Stimulated activated CD4-positive, alpha-beta T cell treated with anti-CD3 and anti-CD28 coated beads, Interleukin-15, amount 100 ng/mL, for 48 hours (primary cell): ENCODE data around the gene SPECC1.
"Not testable (repeated sequence)": the region's sequence is repeated elsewhere in the genome, so short reads cannot be mapped to it uniquely, and the experiment has no call there.

Experiments
- DNase-seq, 2 donors: peaks; one replicate each; pipeline ENCODE4 v3.0.0-alpha.2; 2020; ENCODE audit warnings: low read depth in 2 of 2

SPECC1 gene

DNA sequence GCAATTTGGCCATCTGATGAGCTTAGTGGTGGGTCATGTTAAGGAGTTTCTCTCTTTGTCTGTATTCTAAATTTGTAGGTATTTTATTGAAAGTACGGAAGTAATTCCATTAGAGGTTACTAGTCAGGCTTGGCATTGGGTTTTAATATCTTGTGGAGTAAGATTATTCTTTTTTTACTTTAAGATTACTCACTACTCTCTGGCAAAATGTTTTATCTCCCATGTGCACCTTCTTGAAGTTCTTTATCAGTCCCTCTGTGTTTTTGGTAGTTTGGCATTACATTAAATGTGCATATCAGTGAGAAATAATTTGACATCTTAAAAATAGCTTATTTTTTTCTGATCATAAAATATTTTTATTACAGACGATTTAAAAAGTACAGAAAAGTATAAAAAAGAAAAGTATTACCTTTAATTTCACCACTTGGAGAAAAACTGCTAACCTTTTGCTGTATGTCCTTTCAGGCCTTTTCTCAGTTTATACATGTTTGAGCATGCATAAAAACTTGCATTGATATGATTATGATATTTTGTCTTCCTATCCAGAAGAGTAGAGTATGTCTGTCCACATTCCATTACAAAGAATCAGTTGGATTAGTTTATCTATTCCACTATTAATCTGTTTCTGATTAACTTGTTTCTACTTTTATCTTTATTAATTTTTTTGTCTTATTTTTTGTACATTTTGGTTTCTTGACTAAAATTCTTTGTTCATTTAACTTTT, 198.3 kb downstream of the SPECC1 start:
- no peak for DNase-seq

DNA sequence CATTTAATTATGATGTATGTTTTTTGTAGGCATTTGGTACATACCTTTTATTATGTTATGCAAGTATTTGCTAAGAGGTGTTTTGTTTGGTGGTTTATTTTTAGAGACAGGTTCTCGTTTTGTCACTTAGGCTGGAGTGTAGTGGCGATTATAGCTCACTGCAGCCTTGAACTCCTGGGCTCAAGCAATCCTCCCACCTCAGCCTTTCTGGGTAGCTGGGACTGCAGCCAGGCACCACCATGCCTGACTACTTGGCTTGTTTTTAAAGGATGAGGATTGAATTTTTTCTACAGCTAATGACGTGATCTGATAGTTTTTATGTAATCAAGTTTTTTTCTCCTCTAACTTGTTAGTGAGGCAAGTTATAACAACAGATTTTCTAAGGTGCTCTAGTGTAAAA, 199.6 kb downstream of the SPECC1 start:
- no peak for DNase-seq

DNA sequence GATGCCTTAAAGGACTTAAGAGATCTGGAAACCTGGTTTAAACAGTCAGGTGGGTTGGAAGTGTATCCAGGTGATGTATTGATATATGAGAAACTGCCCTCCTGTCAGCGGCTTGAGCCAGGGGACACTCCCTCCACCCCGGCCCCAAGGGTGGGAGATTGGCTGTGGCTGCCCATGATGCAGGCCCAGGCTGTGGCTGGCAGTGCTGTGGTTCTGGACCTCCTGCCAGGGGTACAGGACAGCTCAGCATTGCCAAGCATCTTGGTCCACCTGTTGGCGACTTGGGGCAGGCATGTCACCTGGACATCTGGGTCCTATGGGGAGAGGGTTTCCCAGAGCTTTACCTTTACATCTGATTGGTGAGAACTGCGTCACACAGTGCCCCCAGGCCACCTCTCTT, 201.0 kb downstream of the SPECC1 start:
- no peak for DNase-seq

DNA sequence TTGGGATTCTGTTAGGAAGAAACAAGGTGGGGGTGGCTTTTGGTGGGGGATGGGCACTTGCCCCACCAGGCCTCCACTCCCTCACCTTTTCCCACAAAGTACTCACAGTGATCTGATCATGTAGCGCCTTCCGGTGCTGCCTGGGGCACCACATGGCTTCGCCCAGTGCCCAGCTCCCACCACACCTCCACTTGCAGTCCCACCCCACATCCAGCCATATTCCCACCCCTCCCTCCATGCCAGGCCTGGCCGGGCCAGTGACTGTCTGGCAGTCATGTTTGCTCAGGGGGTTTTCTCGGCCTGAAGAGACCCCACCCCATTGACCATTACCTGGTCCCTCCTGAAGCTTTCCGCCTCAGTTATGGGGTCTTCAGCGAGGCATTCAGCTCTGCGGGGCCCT, 201.5 kb downstream of the SPECC1 start:
- DNase-seq, result no peak

DNA sequence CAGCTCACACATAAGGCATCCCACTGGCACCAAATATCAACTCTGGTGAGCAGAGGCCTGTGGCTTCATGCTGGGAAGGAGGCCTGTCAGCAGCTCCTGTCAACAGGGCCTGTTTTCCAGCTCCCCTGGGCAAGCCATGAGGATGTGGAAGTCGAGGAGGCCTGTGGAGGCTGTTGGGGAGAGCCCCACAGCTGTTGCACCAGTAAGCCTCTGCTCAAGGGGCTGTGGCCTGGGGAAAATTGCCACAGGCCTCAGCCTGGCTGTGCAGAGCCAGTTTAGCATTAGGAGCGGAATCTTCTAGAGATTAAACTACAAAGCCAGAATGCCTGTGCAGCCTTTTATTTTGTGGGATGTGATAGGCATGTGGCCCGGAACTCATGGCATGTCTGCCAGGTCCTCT, 202.1 kb downstream of the SPECC1 start:
- no peak for DNase-seq

DNA sequence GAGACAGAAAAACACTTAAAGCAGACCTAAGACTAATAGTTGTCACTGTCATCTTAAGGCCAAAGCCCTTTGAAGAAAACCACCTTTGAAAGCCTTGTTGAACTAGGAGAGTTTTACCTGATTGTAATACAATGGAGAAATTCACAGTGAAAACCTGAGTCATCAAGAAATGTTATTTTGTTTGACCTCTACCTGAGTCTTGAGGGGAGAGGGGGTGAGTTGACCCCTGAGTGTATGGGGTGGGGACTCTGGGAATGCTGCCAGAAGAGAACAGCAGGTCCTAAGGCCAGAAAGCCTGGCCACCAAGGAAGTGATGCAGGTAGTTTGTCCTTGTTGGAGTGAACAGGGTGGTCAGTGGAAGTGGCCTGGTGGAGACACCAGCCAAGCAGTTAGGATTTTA, 204.3 kb downstream of the SPECC1 start:
- DNase-seq, result no peak

DNA sequence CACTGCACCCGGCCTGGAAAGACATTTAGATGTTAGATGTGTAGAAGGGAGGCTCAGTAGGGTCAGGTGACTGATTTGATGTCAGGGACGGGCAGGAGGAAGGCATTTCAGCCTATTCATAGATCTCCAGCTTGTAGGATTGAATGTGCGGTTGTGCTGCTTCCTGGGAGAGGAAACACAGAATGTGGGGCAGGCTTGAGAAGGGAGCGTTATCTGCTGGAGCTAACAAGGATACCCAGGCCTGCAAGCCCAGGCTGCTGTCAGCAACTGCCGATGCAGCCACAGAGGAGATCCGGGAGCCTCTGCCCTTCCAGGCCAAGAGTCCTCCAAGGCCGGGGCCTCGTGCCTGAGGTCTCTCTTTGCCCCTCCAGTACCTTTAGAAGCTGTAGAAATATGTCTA, 205.6 kb downstream of the SPECC1 start:
- no peak for DNase-seq

DNA sequence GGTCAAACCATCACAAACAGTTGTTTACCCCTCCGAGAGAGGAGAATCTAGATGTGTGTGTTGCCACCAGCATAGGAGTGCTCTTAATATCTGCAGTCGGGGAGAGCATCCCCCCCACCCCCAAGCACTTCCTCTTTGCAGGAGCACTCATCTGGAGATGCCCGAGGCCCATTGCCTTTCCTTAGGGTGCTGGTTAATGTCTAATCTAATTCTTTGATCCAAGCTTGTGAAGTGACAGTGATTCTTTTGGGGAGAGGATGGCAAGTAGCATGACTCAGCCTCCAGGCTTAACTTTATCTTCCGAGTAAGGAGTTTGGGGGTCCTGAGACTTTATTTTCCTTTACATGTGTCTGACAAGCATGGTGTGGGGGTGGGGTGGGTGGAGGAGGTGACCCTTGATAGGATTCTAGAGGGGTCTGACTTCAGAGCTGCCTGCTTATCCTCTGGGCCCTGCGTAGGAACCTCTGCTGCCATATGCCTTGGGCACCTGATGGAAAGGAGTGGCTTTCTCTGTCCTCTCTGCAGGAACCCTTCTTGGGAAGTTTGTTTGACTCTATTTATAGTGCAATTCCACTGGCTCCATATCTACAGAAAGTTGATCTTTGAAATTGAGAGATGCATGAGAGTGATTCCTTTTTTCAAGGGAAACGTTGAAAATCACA, 207.1 kb downstream of the SPECC1 start:
- DNase-seq, result no peak

DNA sequence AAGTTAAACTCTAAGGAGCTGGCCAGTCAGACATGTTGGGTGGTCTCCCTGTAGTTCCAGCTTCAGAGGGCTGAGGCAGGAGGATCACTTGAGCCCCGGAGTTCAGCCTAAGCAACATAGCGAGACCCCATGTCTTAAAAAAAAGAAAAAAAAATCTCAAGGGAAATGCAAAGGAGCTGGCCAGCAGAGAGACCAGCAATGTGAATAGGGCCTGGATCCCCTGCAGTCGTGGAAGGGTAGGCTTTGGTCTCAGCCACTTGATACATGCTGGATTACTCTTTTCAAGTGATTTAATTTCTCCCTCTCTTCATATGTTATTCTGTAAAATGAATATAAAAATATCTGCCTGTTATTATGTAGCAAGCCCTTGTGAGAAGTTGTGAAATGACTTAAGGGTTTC, 207.7 kb downstream of the SPECC1 start:
- no peak for DNase-seq

DNA sequence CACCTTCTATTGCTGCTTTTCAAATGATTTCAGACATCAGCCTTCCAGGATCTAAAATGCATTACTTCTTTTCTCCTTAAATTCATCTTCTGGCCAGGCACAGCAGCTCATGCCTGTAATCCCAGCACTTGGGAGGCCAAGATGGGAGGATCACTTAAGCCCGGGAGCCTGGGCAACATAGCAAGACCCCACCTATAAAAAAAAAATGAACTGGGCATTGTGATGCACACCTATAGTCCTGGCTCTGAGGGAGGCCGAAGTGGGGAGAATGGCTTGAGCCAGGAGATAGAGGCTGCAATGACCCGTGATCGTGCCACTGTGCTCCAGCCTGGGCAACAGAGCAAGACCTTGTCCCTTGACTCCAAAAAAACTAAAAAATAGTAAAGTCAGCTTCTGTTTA, 208.5 kb downstream of the SPECC1 start:
- DNase-seq, result no peak

DNA sequence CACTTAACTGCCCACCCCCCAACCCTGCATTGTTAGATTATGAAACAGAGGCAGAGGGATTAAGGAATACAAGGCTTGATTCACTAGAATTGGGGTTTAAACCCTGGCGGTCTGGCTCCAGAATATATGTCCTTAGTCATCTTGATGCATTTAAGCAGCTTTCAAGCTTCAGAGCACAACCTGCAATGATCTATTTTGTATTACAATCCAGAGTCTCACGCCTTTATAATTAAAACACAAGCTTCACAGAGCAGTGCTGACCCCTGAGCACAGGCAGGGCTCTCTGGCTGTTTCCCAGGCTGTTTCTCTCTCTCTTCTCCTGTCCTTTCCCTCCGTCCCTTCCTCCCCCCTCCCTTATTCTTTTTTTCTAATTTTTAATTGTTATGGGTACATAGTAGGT, 209.1 kb downstream of the SPECC1 start:
- no peak for DNase-seq

DNA sequence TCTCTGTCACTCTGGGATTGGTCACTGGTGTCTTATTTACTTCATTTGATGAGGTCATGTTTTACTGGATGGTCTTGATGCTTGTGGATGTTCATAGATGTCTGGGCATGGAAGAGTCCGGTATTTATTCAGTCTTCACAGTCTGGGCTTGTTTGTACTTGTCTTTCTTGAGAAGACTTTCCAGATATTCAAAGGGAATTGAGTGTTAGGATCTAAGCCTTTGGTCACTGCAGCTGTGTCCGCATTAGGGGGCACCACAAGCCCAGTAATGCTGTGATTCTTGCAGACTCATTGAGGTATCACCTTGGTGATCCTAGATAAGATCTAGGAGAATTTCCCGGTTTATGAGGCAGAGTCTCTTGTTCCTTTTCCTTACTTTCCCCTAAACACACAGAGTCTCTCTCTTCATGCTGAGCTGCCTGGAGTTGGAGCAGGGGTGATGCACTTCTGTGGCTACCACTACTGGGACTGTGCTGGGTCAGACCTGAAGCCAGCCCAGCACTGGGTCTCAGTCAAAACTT, 214.7 kb downstream of the SPECC1 start:
- DNase-seq, result no peak

DNA sequence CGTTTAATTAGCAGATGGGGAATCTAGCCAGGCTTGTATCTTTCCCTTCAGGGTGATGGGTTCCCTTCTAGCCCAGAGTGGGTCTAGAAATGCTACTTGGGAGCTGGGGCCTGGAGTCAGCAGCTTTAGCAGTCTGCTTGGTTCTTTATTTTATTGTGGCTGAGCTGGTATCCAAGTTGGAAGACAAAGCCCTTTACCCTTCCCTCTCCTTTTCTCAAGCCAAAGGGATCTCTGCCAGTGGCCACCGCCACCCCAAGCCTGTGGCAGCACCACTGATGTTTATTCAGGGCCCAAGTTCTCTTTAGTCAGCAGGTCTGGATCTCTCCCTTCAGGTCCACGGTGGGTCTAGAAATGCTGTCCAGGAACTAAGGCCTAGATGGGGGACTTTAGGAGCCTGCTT, 215.2 kb downstream of the SPECC1 start:
- DNase-seq, result no peak

DNA sequence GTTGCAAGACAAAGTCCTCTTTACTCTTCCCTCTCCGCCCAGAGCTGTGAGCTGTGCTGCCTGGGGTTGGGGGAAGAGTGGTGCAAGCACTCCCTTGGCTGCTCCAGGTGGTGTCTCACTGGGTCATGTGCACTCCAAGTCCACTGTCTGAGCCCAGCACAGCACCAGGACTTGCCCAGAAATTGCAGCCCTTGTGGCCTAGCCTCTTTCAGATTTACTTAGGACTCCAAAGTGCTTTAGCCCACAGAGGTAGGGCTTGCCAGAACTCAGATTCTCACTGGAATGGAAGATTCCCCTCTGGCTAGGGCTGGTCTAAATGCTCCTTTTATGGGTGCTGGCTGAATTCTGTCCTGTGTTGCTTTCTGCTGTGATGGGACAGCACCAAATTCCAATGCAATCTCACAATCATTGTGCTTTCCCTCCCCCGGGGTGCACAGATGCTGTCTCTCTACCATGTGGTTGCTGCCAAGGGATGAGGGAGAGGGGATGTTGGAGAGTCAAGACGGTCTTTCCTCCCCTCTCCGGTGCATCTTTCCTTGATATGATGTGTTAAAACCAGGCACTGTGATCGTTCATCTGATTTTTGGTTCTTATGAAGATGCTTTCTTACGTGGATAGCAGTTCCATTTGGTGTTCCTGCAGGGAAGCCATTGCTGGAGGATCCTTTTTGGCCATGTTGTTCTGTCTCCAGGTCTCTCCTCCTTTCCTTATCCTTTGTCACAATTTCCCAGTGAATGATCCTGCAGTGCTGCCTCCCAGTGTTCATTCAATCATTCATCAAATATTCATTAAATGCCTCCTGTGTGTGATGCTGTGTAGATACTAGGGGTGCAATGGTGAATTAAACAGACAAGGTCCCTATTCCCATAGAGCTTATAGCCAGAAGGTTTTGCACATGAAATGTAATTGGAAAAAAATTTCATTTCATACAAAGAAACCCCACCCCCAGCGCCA, 216.3 kb downstream of the SPECC1 start:
- no peak for DNase-seq

DNA sequence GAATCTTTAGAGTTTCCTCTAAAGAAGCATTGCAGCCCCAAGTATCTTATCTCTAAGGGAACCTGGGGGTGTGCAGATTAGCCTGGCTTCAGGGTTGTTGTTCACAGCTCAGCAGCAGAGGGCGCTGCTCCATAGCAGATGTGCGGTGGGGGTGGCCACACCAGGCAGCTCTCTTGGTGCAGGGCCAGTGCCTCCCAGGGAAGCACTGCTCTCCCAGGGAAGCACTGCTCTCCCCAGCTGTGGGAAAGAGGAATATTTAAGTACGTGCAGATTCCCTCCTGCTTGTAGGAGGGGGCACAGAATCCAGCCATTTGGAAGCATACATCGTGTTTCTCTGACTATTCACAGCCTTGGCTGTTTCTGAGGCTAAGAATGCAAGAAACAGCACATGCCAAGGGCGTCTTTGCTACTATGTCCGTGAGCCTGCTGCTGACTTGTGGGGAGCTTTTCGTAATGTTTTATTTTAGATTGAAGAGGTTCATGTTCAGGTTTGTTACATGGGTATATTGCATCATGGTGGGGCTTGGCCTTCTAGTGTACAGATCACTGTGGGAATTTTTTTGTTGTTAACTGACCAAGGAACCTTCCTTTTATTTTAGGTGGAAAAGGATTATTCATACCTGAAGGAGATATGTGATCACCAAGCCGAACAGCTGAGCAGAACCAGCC, 217.8 kb downstream of the SPECC1 start:
- DNase-seq, result peak; percentile 62 to 73

DNA sequence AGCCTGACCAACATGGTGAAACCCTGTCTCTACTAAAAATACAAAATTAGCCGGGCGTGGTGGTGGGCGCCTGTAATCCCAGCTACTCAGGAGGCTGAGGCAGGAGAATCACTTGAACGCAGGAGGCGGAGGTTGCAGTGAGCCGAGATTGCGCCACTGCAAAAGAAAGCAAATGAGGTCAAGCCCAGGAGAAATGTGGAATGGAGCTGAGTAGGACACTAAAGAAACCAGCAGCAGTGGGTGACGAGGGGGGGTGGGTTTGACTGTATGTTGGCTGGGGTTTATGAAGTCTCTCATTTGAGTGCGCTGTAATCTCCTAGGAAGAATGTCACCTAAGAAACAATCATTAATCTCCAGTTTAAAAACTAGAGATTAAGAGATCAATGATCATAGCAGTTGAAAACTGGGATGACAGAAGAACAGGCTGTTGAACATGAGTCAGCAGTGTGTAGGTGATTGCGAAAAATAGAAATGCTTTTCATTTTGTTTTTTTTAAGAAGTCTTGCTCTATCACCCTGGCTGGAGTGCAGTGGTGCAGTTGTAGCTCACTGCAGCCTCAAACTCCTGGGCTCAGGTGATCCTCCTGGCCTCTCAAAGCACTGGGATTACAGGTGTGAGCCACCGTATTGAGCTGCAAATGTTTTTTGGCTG, 218.7 kb downstream of the SPECC1 start:
- not testable (repeated sequence) for DNase-seq

DNA sequence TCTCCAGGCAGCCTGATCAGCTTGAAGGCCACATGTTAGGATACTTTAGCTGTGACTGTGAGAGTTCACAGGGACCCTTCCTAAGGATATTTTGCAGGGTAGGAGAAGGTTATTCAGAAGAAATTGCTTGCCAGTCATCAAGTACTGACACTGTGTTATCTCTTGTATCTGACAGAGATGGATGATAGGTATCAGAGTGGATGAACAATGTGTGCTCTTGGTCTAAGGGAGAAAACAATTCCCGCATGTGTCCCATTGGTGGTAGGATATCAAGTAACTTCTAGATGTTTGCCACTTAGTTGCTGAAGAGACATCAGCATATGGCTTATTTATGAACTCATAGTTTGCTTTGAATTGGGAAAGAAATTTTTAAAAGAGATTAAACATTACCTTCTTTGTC, 219.3 kb downstream of the SPECC1 start:
- no peak for DNase-seq

DNA sequence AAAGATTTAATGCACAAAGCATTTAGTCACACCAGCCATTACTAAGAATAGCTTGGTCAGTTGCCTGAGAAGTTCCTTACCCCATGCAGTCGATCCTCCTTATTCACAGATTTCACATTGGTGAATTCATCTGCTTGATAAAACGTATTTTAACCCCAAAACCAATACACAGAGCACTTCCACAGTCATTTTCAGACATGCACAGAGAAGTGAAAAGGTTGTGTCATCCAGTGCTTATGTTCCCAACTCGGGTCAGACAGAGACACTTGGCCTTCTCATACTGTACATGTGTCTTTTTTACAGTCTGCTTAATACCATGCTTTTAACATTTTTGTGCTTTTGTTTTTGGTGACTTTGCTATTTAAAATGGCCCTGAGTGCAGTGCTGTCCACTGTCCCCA, 219.7 kb downstream of the SPECC1 start:
- DNase-seq, result no peak

DNA sequence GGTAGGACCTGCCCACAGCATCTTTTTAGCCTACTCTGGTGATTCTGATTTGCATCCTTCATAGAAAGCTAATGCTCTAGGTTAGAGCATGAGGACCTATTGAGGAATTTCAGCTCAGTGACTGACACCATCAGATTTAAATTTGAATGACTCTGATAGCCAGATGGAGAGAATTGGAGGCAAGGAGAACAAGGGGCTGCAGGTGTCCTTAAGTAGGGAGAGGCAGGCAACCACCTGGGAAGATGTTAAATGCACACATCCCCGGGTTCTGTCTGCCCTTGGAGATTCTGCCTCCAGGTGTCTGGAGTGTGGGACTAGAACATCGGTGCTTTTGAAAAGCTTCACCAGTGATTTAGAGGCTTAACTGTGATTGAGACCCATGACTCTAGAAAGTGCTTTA, 221.8 kb downstream of the SPECC1 start:
- no peak for DNase-seq

DNA sequence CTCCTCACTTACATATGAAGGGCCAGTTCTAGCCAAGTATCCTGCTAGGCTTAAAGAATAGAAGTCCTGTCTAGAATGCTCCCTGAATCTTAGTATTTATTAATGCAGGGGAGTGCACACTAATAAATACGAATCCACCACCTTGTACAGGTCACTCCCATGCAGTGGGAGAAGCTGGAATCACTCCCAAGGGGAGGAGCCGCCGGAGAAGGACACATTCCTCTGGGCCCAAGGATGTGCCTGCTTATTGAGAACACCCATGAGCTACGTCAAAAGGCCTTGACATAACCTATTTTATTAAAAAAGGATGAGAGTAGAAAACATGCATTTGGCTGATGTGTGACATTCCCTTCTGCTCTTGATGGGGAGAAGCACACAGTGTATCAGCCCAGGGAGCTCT, 223.5 kb downstream of the SPECC1 start:
- DNase-seq, result no peak

DNA sequence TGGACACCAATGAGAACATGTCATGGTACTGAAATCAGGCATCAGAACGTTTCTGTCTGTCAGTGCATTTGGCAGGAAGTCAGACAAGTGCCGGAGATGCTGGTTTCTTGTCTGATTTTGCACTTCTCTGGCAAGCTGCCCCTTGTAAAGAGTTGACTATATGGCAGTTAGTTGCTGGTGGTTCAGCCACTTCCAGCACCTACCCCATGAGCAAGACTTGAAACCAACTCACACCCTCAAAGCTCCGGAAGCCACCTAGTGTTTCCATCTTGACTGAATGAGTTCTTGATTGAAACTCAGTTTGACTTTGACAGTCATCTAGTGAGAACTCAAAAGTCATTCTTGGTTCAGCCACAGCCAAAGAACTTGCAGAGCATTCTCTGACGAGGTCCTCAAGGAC, 225.1 kb downstream of the SPECC1 start:
- peak; percentile 58 to 69 for DNase-seq
